GM21576 (cell line): ENCODE results near the gene ZBTB46.
"Not testable (repeated sequence)": the region's sequence is repeated elsewhere in the genome, so short reads cannot be mapped to it uniquely, and the experiment has no call there.

Source experiments
- ATAC-seq: cut with Tn5 transposase; IDR thresholded peaks from one replicate; pipeline ENCODE4 v1.9.1; 2021; ENCODE audit warnings: mild to moderate bottlenecking, moderate library complexity; ENCODE audit not compliant: unreplicated experiment

Gene ZBTB46

DNA sequence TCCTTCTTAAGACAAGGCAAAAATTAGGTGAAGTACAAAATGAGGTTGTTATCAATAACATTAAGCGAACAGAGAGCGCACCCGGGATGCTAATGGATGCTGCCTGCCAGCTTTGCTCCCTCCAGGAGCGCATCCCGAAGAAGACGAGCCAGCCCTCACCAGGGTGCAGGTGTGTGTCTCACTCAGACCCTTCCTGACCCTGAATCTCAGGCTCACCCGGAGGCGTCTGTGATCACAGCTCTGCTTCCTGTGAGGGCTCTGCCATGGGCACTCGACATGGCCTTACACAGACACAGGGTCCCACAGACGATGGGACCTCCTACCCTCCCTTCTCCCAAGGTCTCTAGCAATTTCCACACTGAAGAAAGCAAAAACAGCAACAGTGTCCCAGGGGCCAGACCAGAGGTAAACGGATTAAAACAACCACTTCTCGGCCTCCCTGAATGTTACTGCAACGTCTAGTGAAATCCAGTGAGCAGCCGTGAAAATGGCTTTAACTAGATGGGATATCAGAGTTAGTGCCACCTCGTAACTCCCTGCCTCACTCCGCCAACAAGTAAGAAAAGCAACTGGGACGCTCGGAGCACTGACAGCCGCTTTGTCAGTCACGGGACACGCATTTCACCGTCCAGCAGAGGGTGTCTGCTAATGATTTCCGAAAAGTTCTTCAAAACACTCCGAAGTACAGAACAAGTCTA, 11.7 kb downstream of the ZBTB46 start:
- no peak for ATAC-seq

DNA sequence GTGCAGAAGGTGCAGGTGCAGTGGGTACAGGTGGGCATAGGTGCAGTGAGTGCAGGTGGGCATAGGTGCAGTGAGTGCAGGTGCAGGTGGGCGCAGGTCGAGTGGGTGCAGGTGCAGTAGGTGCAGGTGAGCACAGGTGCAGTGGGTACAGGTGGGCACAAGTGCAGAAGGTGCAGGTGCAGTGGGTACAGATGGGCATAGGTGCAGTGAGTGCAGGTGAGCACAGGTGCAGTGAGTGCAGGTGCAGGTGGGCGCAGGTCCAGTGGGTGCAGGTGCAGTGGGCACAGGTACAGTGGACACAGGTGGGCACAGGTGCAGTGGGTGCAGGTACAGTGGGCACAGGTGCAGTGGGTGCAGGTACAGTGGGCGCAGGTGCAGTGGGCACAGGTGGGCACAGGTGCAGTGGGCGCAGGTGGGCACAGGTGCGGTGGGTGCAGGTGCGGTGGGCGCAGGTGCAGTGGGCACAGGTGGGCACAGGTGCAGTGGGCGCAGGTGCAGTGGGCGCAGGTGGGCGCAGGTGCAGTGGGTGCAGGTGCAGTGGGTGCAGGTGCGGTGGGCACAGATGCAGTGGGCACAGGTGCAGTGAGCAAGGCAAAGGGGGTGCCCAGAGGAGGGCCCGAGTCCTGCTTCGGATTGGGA, 15.3 kb downstream of the ZBTB46 start:
- ATAC-seq = no peak

DNA sequence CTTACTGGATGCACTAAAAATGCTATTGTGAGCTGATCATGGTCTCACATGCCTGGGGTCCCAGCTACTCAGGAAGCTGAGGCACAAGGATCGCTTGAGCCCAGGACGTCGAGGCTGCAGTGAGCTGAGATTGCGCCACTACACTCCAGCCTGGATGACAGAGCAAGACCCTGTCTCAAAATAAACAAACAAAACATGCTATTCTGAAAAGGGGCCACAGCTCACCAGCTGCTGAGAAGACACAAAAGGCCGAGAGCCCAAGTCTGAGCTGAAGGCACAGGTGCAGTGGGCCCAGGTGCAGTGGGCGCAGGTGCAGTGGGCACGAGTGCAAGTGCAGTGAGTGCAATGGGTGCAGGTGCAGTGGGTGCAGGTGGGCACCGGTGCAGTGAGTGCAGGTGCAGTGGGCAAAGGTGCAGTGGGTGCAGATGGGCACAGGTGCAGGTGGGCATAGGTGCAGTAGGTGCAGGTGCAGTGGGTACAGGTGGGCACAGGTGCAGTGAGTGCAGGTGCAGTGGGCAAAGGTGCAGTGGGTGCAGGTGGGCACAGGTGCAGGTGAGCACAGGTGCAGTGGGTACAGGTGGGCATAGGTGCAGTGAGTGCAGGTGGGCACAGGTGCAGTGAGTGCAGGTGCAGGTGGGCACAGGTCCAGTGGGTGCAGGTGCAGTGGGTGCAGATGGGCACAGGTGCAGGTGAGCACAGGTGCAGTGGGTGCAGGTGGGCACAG, 16.0 kb downstream of the ZBTB46 start:
- no peak for ATAC-seq

DNA sequence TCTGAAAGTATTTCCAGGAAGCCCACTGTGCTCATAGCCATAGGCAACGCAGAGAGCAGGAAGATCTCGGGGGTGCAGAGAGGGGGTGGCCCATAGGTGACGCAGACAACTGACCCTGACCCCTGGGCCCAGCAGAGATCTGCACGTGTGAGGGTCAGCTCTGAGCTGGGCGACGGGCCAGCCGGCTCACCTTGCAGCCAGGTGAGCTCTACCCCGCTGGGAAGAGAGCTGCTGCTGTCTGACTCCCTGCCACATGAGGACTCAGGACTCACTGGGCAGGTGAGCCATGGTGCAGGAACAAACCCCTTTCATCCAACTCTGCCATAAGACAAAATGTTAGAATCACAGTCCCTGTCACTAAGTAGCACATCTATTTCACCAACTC, 19.6 kb downstream of the ZBTB46 start:
- ATAC-seq = no peak

DNA sequence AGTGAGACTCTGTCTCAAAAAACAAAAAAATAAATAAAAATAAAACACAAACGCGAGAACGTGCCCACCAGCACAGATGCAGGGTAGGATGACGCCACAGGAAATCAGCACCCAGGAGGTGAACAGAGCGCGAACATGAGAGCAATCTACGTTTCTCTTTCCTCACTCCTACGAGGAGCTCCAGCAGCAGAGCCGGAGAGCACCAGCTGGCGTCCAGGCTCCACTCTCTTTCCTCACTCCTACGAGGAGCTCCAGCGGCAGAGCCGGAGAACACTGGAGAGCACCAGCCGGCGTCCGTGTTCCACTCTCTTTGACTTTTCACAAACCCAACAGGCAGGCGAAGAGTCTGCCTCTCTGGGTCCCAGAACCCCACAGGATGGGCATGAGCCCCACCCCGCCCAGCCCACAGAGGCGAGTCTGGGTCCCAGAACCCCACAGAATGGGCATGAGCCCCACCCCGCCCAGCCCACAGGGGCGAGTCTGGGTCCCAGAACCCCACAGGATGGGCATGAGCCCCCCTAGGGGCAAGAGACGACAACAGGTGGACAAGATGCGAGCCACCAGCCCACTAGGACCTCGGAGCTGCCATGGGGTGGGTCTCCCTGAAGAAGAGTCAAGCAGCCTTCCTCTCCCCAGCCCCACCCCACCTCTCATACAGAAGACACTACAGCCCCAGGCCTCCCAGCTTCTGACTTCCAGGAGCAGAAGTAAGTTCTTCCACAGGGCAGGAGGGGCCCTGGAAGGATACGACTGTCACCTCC, 20.2 kb downstream of the ZBTB46 start:
- ATAC-seq = no peak

- no peak for ATAC-seq
These were observed 21.2 kb downstream of the ZBTB46 start for GRCh38 chr20:63809856-63810255.

- ATAC-seq = no peak
These were observed 21.9 kb downstream of the ZBTB46 start for GRCh38 chr20:63808964-63809674.

- ATAC-seq = no peak
These were observed 22.8 kb downstream of the ZBTB46 start for GRCh38 chr20:63808145-63808724.

GRCh38 chr20:63807654-63808053, 23.4 kb downstream of the ZBTB46 start:
- no peak for ATAC-seq

- ATAC-seq = no peak
These were observed 26.8 kb downstream of the ZBTB46 start for GRCh38 chr20:63804308-63804636.

DNA sequence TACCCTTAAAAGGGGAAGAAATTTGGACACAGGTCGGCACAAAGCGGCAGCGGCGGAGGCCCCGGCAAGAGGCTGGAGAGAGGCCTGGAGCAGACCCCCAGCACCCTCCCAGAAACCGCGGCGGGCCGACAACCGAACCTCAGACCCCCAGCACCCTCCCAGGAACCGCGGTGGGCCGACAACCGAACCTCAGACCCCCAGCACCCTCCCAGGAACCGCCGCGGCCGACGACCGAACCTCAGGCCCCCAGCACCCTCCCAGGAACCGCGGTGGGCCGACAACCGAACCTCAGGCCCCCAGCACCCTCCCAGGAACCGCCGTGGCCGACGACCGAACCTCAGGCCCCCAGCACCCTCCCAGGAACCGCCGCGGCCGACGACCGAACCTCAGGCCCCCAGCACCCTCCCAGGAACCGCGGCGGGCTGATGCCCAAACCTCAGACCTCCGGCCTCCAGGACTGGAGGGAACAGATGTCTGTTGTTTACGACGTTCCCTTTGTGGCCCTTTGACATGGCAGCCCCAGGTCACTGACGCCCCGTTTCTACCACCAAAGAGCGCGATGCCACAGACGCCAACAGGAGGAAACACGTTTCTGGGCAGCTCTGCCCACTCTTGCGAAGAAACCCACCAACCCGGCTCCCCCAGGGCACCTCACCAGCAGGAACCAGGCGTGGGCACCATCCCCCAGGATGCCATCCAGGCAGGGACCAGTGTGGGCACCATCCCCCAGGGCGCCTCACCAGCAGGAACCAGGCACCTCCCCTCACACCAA, 28.4 kb downstream of the ZBTB46 start:
- no peak for ATAC-seq

GRCh38 chr20:63801174-63801573, 29.9 kb downstream of the ZBTB46 start:
- ATAC-seq = not testable (repeated sequence)

GRCh38 chr20:63800411-63800810, 30.7 kb downstream of the ZBTB46 start:
- not testable (repeated sequence) for ATAC-seq

- not testable (repeated sequence) for ATAC-seq
These were observed 31.9 kb downstream of the ZBTB46 start for GRCh38 chr20:63799127-63799526.

- not testable (repeated sequence) for ATAC-seq
These were observed 33.9 kb downstream of the ZBTB46 start for GRCh38 chr20:63797175-63797574.

- no peak for ATAC-seq
These were observed 35.8 kb downstream of the ZBTB46 start for GRCh38 chr20:63795178-63795830.

DNA sequence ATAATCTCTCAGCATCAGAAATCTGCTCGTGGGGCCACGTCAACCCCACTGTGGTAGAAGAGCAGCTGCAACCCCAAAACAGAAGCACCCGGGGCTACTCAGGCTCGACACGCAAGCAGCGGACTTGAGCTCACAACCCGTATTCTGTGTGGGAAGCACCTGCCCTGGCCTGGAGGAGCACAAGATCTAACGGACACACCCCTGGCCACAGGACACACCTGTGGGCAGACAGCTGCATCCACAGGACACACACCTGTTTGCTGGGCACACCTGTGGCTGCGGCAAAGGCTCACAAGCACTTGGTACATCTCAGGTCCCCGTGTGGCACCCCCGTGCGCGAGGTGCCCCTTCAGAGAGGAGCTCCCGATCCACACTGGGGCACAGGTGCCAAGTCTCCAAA, 36.5 kb downstream of the ZBTB46 start:
- ATAC-seq = no peak

GRCh38 chr20:63792866-63793265, 38.2 kb downstream of the ZBTB46 start:
- no peak for ATAC-seq

GRCh38 chr20:63791497-63792156, 39.4 kb downstream of the ZBTB46 start:
- ATAC-seq = no peak
